ENCODE data around the gene PDCL3. TPM values are rescaled to one million over a fixed set of nuclear protein-coding genes. Genes with fewer than 3 reads are reported as not detected.

Gene PDCL3
- polyA plus RNA-seq, 1 donor (not counting 4 experiments of a cell fraction or from before 2014, with no cell fraction given), result 42.2 TPM

GRCh38 chr2:100623033-100623715 lies 60.4 kb downstream of the PDCL3 start:
- H3K9me1 ChIP-seq (ENCODE audit: control insufficient read depth, extremely low read depth, insufficient read depth, low read length), result no peaks in the 10 kb centered on the region
- H3K27ac ChIP-seq (ENCODE audit: control insufficient read depth, insufficient read depth, low read length), result no peak overlapping the region
- no peaks in the 10 kb centered on the region for H3K79me2 ChIP-seq (ENCODE audit: control insufficient read depth, insufficient read depth, low read length)
- peaks cover 27% of the 10 kb centered on the region for H3K27me3 ChIP-seq (ENCODE audit: control insufficient read depth, extremely low read depth, insufficient read depth, low read length)
- H3K36me3 ChIP-seq (ENCODE audit: control insufficient read depth in 2 of 2, extremely low read depth in 1 of 2, insufficient read depth in 2 of 2, low read length in 2 of 2), result no peaks in the 10 kb centered on the region
- no peaks in the 10 kb centered on the region for H3K9me3 ChIP-seq (ENCODE audit: control insufficient read depth, low read depth, low read length)
- TF ChIP-seq CTCF (optimal IDR thresholded peaks at IDR 0.05 in 1 of 3, IDR thresholded peaks at IDR 0.05 in 1 of 3, conservative IDR thresholded peaks at IDR 0.05 in 1 of 3; ENCODE audit: extremely low read depth in 1 of 3, insufficient read depth in 2 of 3, low read length in 3 of 3) (no peak), EZH2 (IDR thresholded peaks at IDR 0.05; ENCODE audit: low read length) (no peak)
- H3K4me1 ChIP-seq (ENCODE audit: control insufficient read depth, extremely low read depth, insufficient read depth, low read length), result no peaks in the 10 kb centered on the region
- H3K4me2 ChIP-seq (ENCODE audit: control insufficient read depth, extremely low read depth, insufficient read depth, low read depth, low read length), result no peak overlapping the region
- FAIRE-seq (no peak), DNase-seq (ENCODE audit: low read depth, low spot score) (no peak)
- dilution Hi-C loops (cut with MboI; ENCODE audit: extremely low pct_ligation_motif_present, low sequenced_read_pairs), result no loop called here
- no peaks in the 10 kb centered on the region for H4K20me1 ChIP-seq (ENCODE audit: control insufficient read depth, extremely low read depth, insufficient read depth, low read length)
- H2AFZ ChIP-seq (ENCODE audit: control insufficient read depth, low read length), result no peak overlapping the region
- H3K9ac ChIP-seq (ENCODE audit: control insufficient read depth, extremely low read depth, insufficient read depth, low read length), result no peak overlapping the region
- no peak overlapping the region for H3K4me3 ChIP-seq (ENCODE audit: control insufficient read depth in 2 of 3, extremely low read depth in 1 of 3, insufficient read depth in 2 of 3, low read depth in 1 of 3, low read length in 3 of 3)

GRCh38 chr2:100623930-100624329 lies 61.1 kb downstream of the PDCL3 start:
- peaks cover 27% of the 10 kb centered on the region for H3K27me3 ChIP-seq (ENCODE audit: control insufficient read depth, extremely low read depth, insufficient read depth, low read length)
- TF ChIP-seq CTCF (optimal IDR thresholded peaks at IDR 0.05 in 1 of 3, IDR thresholded peaks at IDR 0.05 in 1 of 3, conservative IDR thresholded peaks at IDR 0.05 in 1 of 3; ENCODE audit: extremely low read depth in 1 of 3, insufficient read depth in 2 of 3, low read length in 3 of 3), result no peak
- no peak for TF ChIP-seq EZH2 (IDR thresholded peaks at IDR 0.05; ENCODE audit: low read length)
- no peaks in the 10 kb centered on the region for H3K9me3 ChIP-seq (ENCODE audit: control insufficient read depth, low read depth, low read length)
- no peaks in the 10 kb centered on the region for H3K4me1 ChIP-seq (ENCODE audit: control insufficient read depth, extremely low read depth, insufficient read depth, low read length)
- dilution Hi-C loops (cut with MboI; ENCODE audit: extremely low pct_ligation_motif_present, low sequenced_read_pairs), result no loop called here
- no peak for DNase-seq (ENCODE audit: low read depth, low spot score)
- H3K4me3 ChIP-seq (ENCODE audit: control insufficient read depth in 2 of 3, extremely low read depth in 1 of 3, insufficient read depth in 2 of 3, low read depth in 1 of 3, low read length in 3 of 3), result no peak overlapping the region
- H3K4me2 ChIP-seq (ENCODE audit: control insufficient read depth, extremely low read depth, insufficient read depth, low read depth, low read length), result no peak overlapping the region
- no peak overlapping the region for H3K27ac ChIP-seq (ENCODE audit: control insufficient read depth, insufficient read depth, low read length)
- H3K9me1 ChIP-seq (ENCODE audit: control insufficient read depth, extremely low read depth, insufficient read depth, low read length), result no peaks in the 10 kb centered on the region
- H2AFZ ChIP-seq (ENCODE audit: control insufficient read depth, low read length), result no peak overlapping the region
- no peak overlapping the region for H3K9ac ChIP-seq (ENCODE audit: control insufficient read depth, extremely low read depth, insufficient read depth, low read length)
- H3K36me3 ChIP-seq (ENCODE audit: control insufficient read depth in 2 of 2, extremely low read depth in 1 of 2, insufficient read depth in 2 of 2, low read length in 2 of 2), result no peaks in the 10 kb centered on the region
- no peaks in the 10 kb centered on the region for H4K20me1 ChIP-seq (ENCODE audit: control insufficient read depth, extremely low read depth, insufficient read depth, low read length)
- no peak for FAIRE-seq
- H3K79me2 ChIP-seq (ENCODE audit: control insufficient read depth, insufficient read depth, low read length), result no peaks in the 10 kb centered on the region

Measured in keratinocyte (primary cell).